Measurements from ENCODE around the gene GRIN2A.

- TF ChIP-seq, protein P1, sequence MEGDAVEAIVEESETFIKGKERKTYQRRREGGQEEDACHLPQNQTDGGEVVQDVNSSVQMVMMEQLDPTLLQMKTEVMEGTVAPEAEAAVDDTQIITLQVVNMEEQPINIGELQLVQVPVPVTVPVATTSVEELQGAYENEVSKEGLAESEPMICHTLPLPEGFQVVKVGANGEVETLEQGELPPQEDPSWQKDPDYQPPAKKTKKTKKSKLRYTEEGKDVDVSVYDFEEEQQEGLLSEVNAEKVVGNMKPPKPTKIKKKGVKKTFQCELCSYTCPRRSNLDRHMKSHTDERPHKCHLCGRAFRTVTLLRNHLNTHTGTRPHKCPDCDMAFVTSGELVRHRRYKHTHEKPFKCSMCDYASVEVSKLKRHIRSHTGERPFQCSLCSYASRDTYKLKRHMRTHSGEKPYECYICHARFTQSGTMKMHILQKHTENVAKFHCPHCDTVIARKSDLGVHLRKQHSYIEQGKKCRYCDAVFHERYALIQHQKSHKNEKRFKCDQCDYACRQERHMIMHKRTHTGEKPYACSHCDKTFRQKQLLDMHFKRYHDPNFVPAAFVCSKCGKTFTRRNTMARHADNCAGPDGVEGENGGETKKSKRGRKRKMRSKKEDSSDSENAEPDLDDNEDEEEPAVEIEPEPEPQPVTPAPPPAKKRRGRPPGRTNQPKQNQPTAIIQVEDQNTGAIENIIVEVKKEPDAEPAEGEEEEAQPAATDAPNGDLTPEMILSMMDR (conservative IDR thresholded peaks at IDR 0.05; ENCODE audit: low read length) = no peak
- TF ChIP-seq EZH2phosphoT487 (IDR thresholded peaks at IDR 0.05; ENCODE audit: borderline replicate concordance, low read depth, low read length) = no peak
Measured at GRCh38 chr16:10067406-10067805, 114.8 kb downstream of the GRIN2A start.

Data from OCI-LY7 (cell line).